SK-N-SH treated with all-trans-retinoic acid at 6 μM for 48 hours (cell line): ENCODE measurements around the gene LHFPL6.

Experiments
- ATAC-seq: fragments of 200-7000 bp; cut with Tn5 transposase; 3 replicates; pipeline ENCODE4 v1.9.1; 2020; ENCODE audit warnings: mild to moderate bottlenecking, moderate library complexity
- BACH2 ChIP-seq: fragments of 250-450 bp; sonication (Bioruptor Pico); IDR thresholded peaks from 2 replicates; pipeline ENCODE4 v1.9.0; 2021; ENCODE audit warnings: mild to moderate bottlenecking, borderline replicate concordance
- CREB5 ChIP-seq: fragments of 250-450 bp; sonication (Bioruptor Pico); IDR thresholded peaks from 2 replicates; pipeline ENCODE4 v1.5.1; 2020; ENCODE audit warnings: low read depth, mild to moderate bottlenecking, moderate library complexity
- CSDC2 ChIP-seq: fragments of 250-450 bp; sonication (Bioruptor Pico); IDR thresholded peaks from 2 replicates; pipeline ENCODE4 v1.5.0; 2020; ENCODE audit warnings: mild to moderate bottlenecking, moderate library complexity
- CSRNP3 ChIP-seq: fragments of 250-450 bp; sonication (Bioruptor Pico); IDR thresholded peaks from 2 replicates; pipeline ENCODE4 v1.5.1; 2021; ENCODE audit warnings: mild to moderate bottlenecking, moderate library complexity
- ESRRG ChIP-seq: fragments of 250-450 bp; sonication (Bioruptor Pico); IDR thresholded peaks from 2 replicates; pipeline ENCODE4 v1.6.1; 2021; ENCODE audit warnings: mild to moderate bottlenecking
- GLIS3 ChIP-seq: fragments of 250-450 bp; sonication (Bioruptor Pico); IDR thresholded peaks from 2 replicates; pipeline ENCODE4 v1.5.0; 2020; ENCODE audit warnings: mild to moderate bottlenecking, moderate library complexity
- OSR1 ChIP-seq: fragments of 250-450 bp; sonication (Bioruptor Pico); IDR thresholded peaks from 2 replicates; pipeline ENCODE4 v1.8.0; 2022; ENCODE audit warnings: moderate library complexity, mild to moderate bottlenecking, inconsistent platforms
- PATZ1 ChIP-seq: fragments of 250-450 bp; sonication (Bioruptor Pico); IDR thresholded peaks from 2 replicates; pipeline ENCODE4 v1.8.0; 2020; ENCODE audit warnings: mild to moderate bottlenecking, moderate library complexity, borderline replicate concordance
- POU6F1 ChIP-seq: fragments of 250-450 bp; sonication (Bioruptor Pico); IDR thresholded peaks from 2 replicates; pipeline ENCODE4 v1.8.0; 2021; ENCODE audit warnings: low read depth, mild to moderate bottlenecking, moderate library complexity, borderline replicate concordance
- PPARA ChIP-seq: fragments of 250-450 bp; sonication (Bioruptor Pico); IDR thresholded peaks from 2 replicates; pipeline ENCODE4 v1.5.0; 2020; ENCODE audit warnings: mild to moderate bottlenecking, borderline replicate concordance
- RARB ChIP-seq: fragments of 250-450 bp; sonication (Bioruptor Pico); IDR thresholded peaks from 2 replicates; pipeline ENCODE4 v1.8.0; 2021; ENCODE audit warnings: mild to moderate bottlenecking, moderate library complexity
- SNAI2 ChIP-seq: fragments of 250-450 bp; sonication (Bioruptor Pico); IDR thresholded peaks from 2 replicates; pipeline ENCODE4 v1.5.0; 2020; ENCODE audit warnings: mild to moderate bottlenecking, moderate library complexity
- TOX ChIP-seq: fragments of 250-450 bp; sonication (Bioruptor Pico); IDR thresholded peaks from 2 replicates; pipeline ENCODE4 v1.8.0; 2021; ENCODE audit warnings: mild to moderate bottlenecking, moderate library complexity, borderline replicate concordance
- ZC3H10 ChIP-seq: fragments of 250-450 bp; sonication (Bioruptor Pico); IDR thresholded peaks from 2 replicates; pipeline ENCODE4 v1.5.1; 2021; ENCODE audit warnings: mild to moderate bottlenecking, moderate library complexity
- ZFP3 ChIP-seq: fragments of 250-450 bp; sonication (Bioruptor Pico); IDR thresholded peaks from 2 replicates; pipeline ENCODE4 v1.5.0; 2020; ENCODE audit warnings: mild to moderate bottlenecking, moderate library complexity
- ZNF565 ChIP-seq: fragments of 450-650 bp; formaldehyde crosslinking; conservative IDR thresholded peaks from 2 replicates; pipeline ENCODE4 v1.5.0; 2020; ENCODE audit warnings: low read depth, mild to moderate bottlenecking, moderate library complexity
- ZNF70 ChIP-seq: fragments of 450-650 bp; formaldehyde crosslinking; IDR thresholded peaks from 2 replicates; pipeline ENCODE4 v1.5.0; 2020; ENCODE audit warnings: mild to moderate bottlenecking, moderate library complexity
- ZNF8 ChIP-seq: fragments of 450-650 bp; formaldehyde crosslinking; IDR thresholded peaks from 2 replicates; pipeline ENCODE4 v1.5.0; 2020; ENCODE audit warnings: mild to moderate bottlenecking, moderate library complexity

Gene LHFPL6

GRCh38 chr13:39297664-39298171, 305.3 kb downstream of the LHFPL6 start:
- no peak for ATAC-seq

GRCh38 chr13:39297023-39297422, 306.0 kb downstream of the LHFPL6 start:
- TF ChIP-seq RARB (CRISPR knock-in tag) = no peak
- no peak for TF ChIP-seq ZC3H10 (CRISPR knock-in tag)
- ATAC-seq = no peak

More at GRCh38 chr13:39297664-39298171, 305.3 kb downstream of the LHFPL6 start:
- TF ChIP-seq OSR1 (CRISPR knock-in tag) (no peak), TOX (CRISPR knock-in tag) (no peak), SNAI2 (CRISPR knock-in tag) (no peak), PPARA (no peak), CSRNP3 (no peak), ZNF8 (CRISPR knock-in tag) (no peak), ZNF565 (no peak), CREB5 (CRISPR knock-in tag) (no peak), BACH2 (no peak), POU6F1 (CRISPR knock-in tag) (no peak), GLIS3 (CRISPR knock-in tag) (no peak)

- TF ChIP-seq OSR1 (CRISPR knock-in tag) (no peak), RARB (CRISPR knock-in tag) (no peak), CSDC2 (no peak), SNAI2 (CRISPR knock-in tag) (no peak), PATZ1 (CRISPR knock-in tag) (no peak), ZNF565 (no peak), GLIS3 (CRISPR knock-in tag) (no peak), ZFP3 (CRISPR knock-in tag) (no peak), ZC3H10 (CRISPR knock-in tag) (no peak), CREB5 (CRISPR knock-in tag) (no peak), CSRNP3 (no peak), ZNF70 (CRISPR knock-in tag) (no peak), PPARA (no peak), POU6F1 (CRISPR knock-in tag) (no peak), ESRRG (no peak)
- TF ChIP-seq, all 23 proteins: peak for 0
- ATAC-seq = no peak
Observed at GRCh38 chr13:39296193-39296592, 306.8 kb downstream of the LHFPL6 start.
